Measurements from ENCODE around the gene NFIX. TPM values are rescaled to one million over a fixed set of nuclear protein-coding genes. Genes with fewer than 3 reads are reported as not detected.

Gene NFIX
- total and polyA plus RNA-seq, 12 donors = 16.8 to 162 (median 138) TPM

- intact Hi-C loops (cut with DNase I) = loop anchor here in 8 of 10 donors (1.0 to 10.0 kb wide), 10 partner anchors 48 to 109 kb away; no protein-coding TSS in a partner anchor
- ATAC-seq = no peak
- WGBS, 2 donors = 83 to 89% methylated on average over 3 of the region's 3 CpGs
- TF ChIP-seq CTCF (IDR thresholded peaks at IDR 0.05) = no peak
- Histone ChIP-seq H3K4me3 (no peak overlapping the region), H3K27ac (no peak overlapping the region), H3K27me3 (no peaks in the 10 kb centered on the region), H3K4me1 (peaks cover 3 to 29% (median 24%) of the 10 kb centered on the region in 9 donors), H3K36me3 (no peaks in the 10 kb centered on the region), H3K9me3 (no peaks in the 10 kb centered on the region)
- no peak for DNase-seq
Observed at GRCh38 chr19:12984143-12984627, 11.1 kb upstream of the NFIX start.

- 25 to 45% methylated on average over 8 to 10 of the region's 10 CpGs for WGBS, 2 donors
- DNase-seq (no peak), ATAC-seq (peak in 4 of 8 donors; percentile 4 to 23 (median 11))
- no peaks in the 10 kb centered on the region for H3K36me3 ChIP-seq
- no peaks in the 10 kb centered on the region for H3K27me3 ChIP-seq
- peak overlapping the region in 4 of 10 donors; percentile 14 to 48 (median 30) for H3K27ac ChIP-seq
- intact Hi-C loops (cut with DNase I) = loop anchor here in 8 of 10 donors (1.0 to 10.0 kb wide), 11 partner anchors 43 to 108 kb away; no protein-coding TSS in a partner anchor
- peaks cover 3 to 29% (median 24%) of the 10 kb centered on the region in 9 donors for H3K4me1 ChIP-seq
- H3K4me3 ChIP-seq = no peak overlapping the region
- TF ChIP-seq CTCF (IDR thresholded peaks at IDR 0.05) = no peak
- H3K9me3 ChIP-seq = no peaks in the 10 kb centered on the region
Observed at GRCh38 chr19:12984683-12985048, 10.6 kb upstream of the NFIX start.

DNA sequence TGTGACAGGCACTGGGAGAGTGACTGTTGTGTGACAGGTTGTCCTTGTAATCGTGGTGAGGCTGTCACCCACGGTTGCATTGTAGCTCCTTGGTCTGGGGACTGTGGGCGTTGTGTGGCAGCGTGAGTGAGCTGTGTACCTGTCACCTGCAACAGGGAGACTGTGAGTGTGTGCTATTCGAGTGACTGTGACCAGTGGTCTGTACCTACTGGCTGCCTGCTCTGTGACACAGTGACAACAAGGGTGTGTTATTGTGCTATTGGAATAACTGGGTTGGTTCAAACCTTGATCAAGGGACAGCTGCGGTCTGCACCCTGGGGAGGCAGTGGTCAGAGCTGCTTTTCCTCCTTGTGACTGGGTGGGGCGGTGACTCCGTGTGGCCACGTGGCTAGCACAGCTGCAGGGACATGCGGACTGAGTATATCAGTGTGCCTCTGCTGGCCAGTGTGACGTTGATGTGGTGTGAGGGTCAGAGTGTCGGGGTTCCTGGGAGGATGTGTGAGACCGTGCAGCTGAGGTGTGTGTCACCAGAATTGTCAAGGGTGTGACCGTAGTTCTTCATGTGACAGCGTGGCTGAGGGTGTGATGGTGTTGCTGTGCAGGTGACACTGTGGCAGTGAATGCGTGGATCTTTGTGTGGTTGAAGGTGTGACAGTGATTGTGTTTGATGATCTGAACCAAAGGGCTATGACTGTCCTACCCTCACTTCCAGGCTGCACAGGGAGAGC, 10.1 kb upstream of the NFIX start:
- no peak overlapping the region for H3K4me3 ChIP-seq
- TF ChIP-seq CTCF (IDR thresholded peaks at IDR 0.05) = no peak
- H3K9me3 ChIP-seq = no peaks in the 10 kb centered on the region
- 42 to 43% methylated on average over 16 of the region's 16 CpGs for WGBS, 2 donors
- peaks cover 3 to 29% (median 24%) of the 10 kb centered on the region in 9 donors for H3K4me1 ChIP-seq
- peak overlapping the region in 4 of 10 donors; percentile 14 to 48 (median 25) for H3K27ac ChIP-seq
- ATAC-seq (peak; percentile 45 to 77 (median 66)), DNase-seq (peak; percentile 51 to 69)
- intact Hi-C loops (cut with DNase I) = loop anchor here in 5 of 10 donors (2.0 to 10.0 kb wide), 8 partner anchors 42 to 108 kb away; no protein-coding TSS in a partner anchor
- no peaks in the 10 kb centered on the region for H3K36me3 ChIP-seq
- H3K27me3 ChIP-seq = no peaks in the 10 kb centered on the region

DNA sequence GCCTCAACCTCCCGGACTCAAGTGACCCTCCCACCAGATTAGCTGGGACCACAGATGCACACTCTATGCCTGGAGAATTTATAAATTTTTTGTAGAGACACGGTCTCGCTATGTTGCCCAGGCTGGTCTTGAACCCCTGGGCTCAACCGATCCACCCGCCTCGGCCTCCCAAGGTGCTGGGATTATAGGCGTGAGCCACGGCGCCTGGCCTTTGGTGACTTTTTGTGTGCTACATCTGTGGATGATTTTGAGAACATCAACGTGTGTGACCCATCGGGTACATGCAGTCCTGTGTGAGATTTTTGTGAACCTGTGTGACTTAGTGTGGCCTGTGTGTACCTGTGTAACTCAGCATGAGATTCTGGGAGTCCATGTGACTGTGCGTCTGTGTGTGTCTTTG, 8.5 kb upstream of the NFIX start:
- no peak overlapping the region for H3K27ac ChIP-seq
- no peaks in the 10 kb centered on the region for H3K36me3 ChIP-seq
- TF ChIP-seq CTCF (IDR thresholded peaks at IDR 0.05) = no peak
- H3K4me3 ChIP-seq = no peak overlapping the region
- no peak for ATAC-seq
- no peak for DNase-seq
- no peaks in the 10 kb centered on the region for H3K9me3 ChIP-seq
- no peaks in the 10 kb centered on the region for H3K27me3 ChIP-seq
- peaks cover 3 to 29% (median 24%) of the 10 kb centered on the region in 9 donors for H3K4me1 ChIP-seq
- 96 to 98% methylated on average over 12 of the region's 12 CpGs for WGBS, 2 donors
- intact Hi-C loops (cut with DNase I) = loop anchor here in 4 of 10 donors (5.0 to 10.0 kb wide), 4 partner anchors 41 to 91 kb away; no protein-coding TSS in a partner anchor

All from heart right ventricle (tissue), 16 donors.